K562 (cell line): ENCODE results near the gene VWA3B. TPM values are rescaled to one million over a fixed set of nuclear protein-coding genes. Genes with fewer than 3 reads are reported as not detected.

Experiments
- ATAC-seq: fragments of 200-7000 bp; cut with Tn5 transposase; 3 replicates; pipeline ENCODE4 v1.9.1; 2020; ENCODE audit warnings: moderate library complexity
- BruUV-seq: library from RNA; stranded (reverse); fragments of 400-500 nt; replicated peaks from 2 replicates; lab custom pipeline; 2021; lab: Mats Ljungman, UMichigan
- CTCF ChIA-PET: fragments of 300-600 bp; formaldehyde crosslinking; extraction: SDS; loops from one replicate; lab custom pipeline; 2021; ENCODE audit warnings: low intra/inter-chr PET ratio; lab: Yijun Ruan, JAX
- POLR2A ChIA-PET: fragments of 300-600, 350-650 bp; sonication (Branson Sonifier 250); formaldehyde crosslinking; extraction: SDS; loops from one replicate; lab custom pipeline; 2021; ENCODE audit warnings: antibody characterized with exemption, inconsistent platforms; lab: Yijun Ruan, JAX
- DNase-seq, 4 experiments: peaks; one replicate each; pipeline versions ENCODE4 v3.0.0 to v3.0.0-alpha.2; 2011 to 2018; ENCODE audit warnings: low spot score in 3 of 4, mixed read lengths in 3 of 4; ENCODE audit errors: extremely low read depth in 1 of 4
- FAIRE-seq: peaks from 2 replicates; lab custom pipeline; 2011; peaks lifted over from hg19 to GRCh38; lab: Jason Lieb, UNC
- H2AFZ ChIP-seq: 2 replicates; pipeline ENCODE4 v1.6.0; 2011; ENCODE audit warnings: low read depth, low read length, control low read depth, inconsistent platforms
- H3K27ac ChIP-seq: fragments of 200-600 bp; 3 replicates; pipeline ENCODE4 v1.8.0; 2011; ENCODE audit warnings: low read depth, mild to moderate bottlenecking, control low read depth, inconsistent platforms, low read length, moderate library complexity, mixed read lengths; ENCODE audit errors: extremely low read depth
- H3K27me3 ChIP-seq, 2 experiments: fragments of 300-600 bp in 1 of 2; 2 replicates in 1 of 2; 3 replicates in 1 of 2; pipeline versions ENCODE4 v1.6.0 to v1.8.0; 2011; ENCODE audit warnings: inconsistent platforms in 2 of 2, low read length in 2 of 2, mild to moderate bottlenecking in 1 of 2, mixed read lengths in 1 of 2, moderate library complexity in 1 of 2; ENCODE audit not compliant: control insufficient read depth in 2 of 2, insufficient read depth in 2 of 2
- H3K36me3 ChIP-seq: fragments of 300-600 bp; 3 replicates; pipeline ENCODE4 v1.8.0; 2011; ENCODE audit warnings: mild to moderate bottlenecking, low read length, inconsistent platforms; ENCODE audit not compliant: control insufficient read depth, insufficient read depth
- H3K4me1 ChIP-seq, 2 experiments: fragments of 200-600 bp in 1 of 2; replicated peaks in 1 of 2; 2 replicates in 1 of 2; 3 replicates in 1 of 2; pipeline versions ENCODE4 v1.5.1 to v1.8.0; 2011; ENCODE audit warnings: inconsistent platforms in 2 of 2, low read length in 2 of 2, mild to moderate bottlenecking in 1 of 2, mixed read lengths in 1 of 2, moderate library complexity in 1 of 2; ENCODE audit not compliant: control insufficient read depth in 2 of 2, insufficient read depth in 2 of 2
- H3K4me2 ChIP-seq: 2 replicates; pipeline ENCODE4 v1.6.1; 2011; ENCODE audit warnings: low read length, control low read depth, inconsistent platforms, mixed read lengths; ENCODE audit not compliant: insufficient read depth
- H3K4me3 ChIP-seq: fragments of 200-600 bp; sonication (generic), shearing (Covaris generic); 2 replicates; pipeline ENCODE4 v1.5.1; 2016; ENCODE audit warnings: control low read depth, inconsistent platforms
- H3K79me2 ChIP-seq: fragments of 200-600 bp; 3 replicates; pipeline ENCODE4 v1.8.0; 2011; ENCODE audit warnings: low read length, inconsistent platforms; ENCODE audit not compliant: control insufficient read depth, insufficient read depth
- H3K9ac ChIP-seq, 2 experiments: 2 replicates each; pipeline versions ENCODE4 v1.6.0 to v1.6.1; 2011; ENCODE audit warnings: low read depth in 2 of 2, low read length in 2 of 2, control low read depth in 1 of 2, inconsistent platforms in 1 of 2, mild to moderate bottlenecking in 1 of 2, mixed read lengths in 1 of 2; ENCODE audit not compliant: insufficient read depth in 1 of 2
- H3K9me1 ChIP-seq: one replicate; pipeline ENCODE4 v1.6.0; 2011; ENCODE audit warnings: inconsistent platforms, mild to moderate bottlenecking, low read length, moderate library complexity; ENCODE audit not compliant: control insufficient read depth, insufficient read depth
- H3K9me3 ChIP-seq: replicated peaks from 2 replicates; pipeline ENCODE4 v1.5.1; 2011; ENCODE audit warnings: low read depth, low read length, inconsistent platforms; ENCODE audit not compliant: control insufficient read depth, insufficient read depth
- H4K20me1 ChIP-seq: replicated peaks from 2 replicates; pipeline ENCODE4 v1.6.1; 2011; ENCODE audit warnings: low read length, inconsistent platforms, mixed read lengths; ENCODE audit not compliant: control insufficient read depth, insufficient read depth
- CHD1 ChIP-seq: fragments of 200-600 bp; sonication (generic); IDR thresholded peaks from one replicate; pipeline ENCODE4 v1.6.1; 2012; ENCODE audit warnings: mild to moderate bottlenecking, moderate library complexity, low read length, inconsistent platforms
- E2F6 ChIP-seq, 2 experiments: IDR thresholded peaks; 2 replicates each; pipeline ENCODE4 v1.6.1; 2011; ENCODE audit warnings: borderline replicate concordance in 1 of 2, control low read depth in 1 of 2, low read depth in 1 of 2, low read length in 1 of 2, mild to moderate bottlenecking in 1 of 2, mixed read lengths in 1 of 2, moderate library complexity in 1 of 2; ENCODE audit not compliant: insufficient read depth in 1 of 2, insufficient read length in 1 of 2, poor library complexity in 1 of 2, severe bottlenecking in 1 of 2; ENCODE audit errors: extremely low read depth in 1 of 2
- PTBP1 ChIP-seq: fragments of 200-400 bp; formaldehyde crosslinking; IDR thresholded peaks from 2 replicates; pipeline ENCODE4 v1.6.1; 2017; ENCODE audit warnings: low read depth, low read length
- ZNF436 ChIP-seq: fragments of 250-450, 450-650 bp; sonication (Bioruptor Pico); formaldehyde crosslinking; IDR thresholded peaks from 2 replicates; pipeline ENCODE4 v1.7.0; 2020; ENCODE audit warnings: mild to moderate bottlenecking
- WGBS: fragments of 100-300 bp; shearing (Covaris generic); methylation state at CpG from one replicate; pipeline ENCODE4 v1.1.6; 2016; ENCODE audit warnings: low coverage, mixed read lengths; ENCODE audit not compliant: insufficient coverage; ENCODE audit errors: missing lambda C conversion rate; 5-methylcytosine and 5-hydroxymethylcytosine counted together
- in situ Hi-C: fragments of 300-500 bp; cut with MboI; formaldehyde crosslinking; loops from 4 replicates; pipeline ENCODE4 v1.15.0; 2018; ENCODE audit warnings: inconsistent platforms, mixed read lengths
- intact Hi-C: fragments of 100-400 bp; cut with micrococcal nuclease; formaldehyde crosslinking; loops from 2 replicates; pipeline ENCODE4 v1.14.2; 2022
- polyA plus RNA-seq, 8 experiments: library from polyadenylated mRNA; depleted of rRNA in 4 of 8; stranded (reverse) in 5 of 8; unstranded in 3 of 8; fragments of >200 nt; fragmentation: Nextera tagmentation in 2 of 8; fragmentation: Illumina TruSeq in 1 of 8; extraction: Ambion mirVana in 2 of 8; extraction: Trizol in 1 of 8; gene quantifications; 2 replicates each; pipeline versions ENCODE4 v1.2.1 to v1.2.3, GENCODE V29; 2011 to 2014; ENCODE audit warnings: inconsistent platforms in 1 of 8, missing spikeins in 1 of 8
- total RNA-seq, 7 experiments: library from RNA; depleted of rRNA in 6 of 7; stranded (reverse); fragments of >200 nt in 6 of 7; fragmentation: Illumina TruSeq in 2 of 7; extraction: Trizol in 2 of 7; gene quantifications; 2 replicates each; pipeline versions ENCODE4 v1.2.1 to v1.2.3, GENCODE V29; 2011 to 2021; ENCODE audit warnings: low replicate concordance in 1 of 7

VWA3B gene
- total and polyA plus RNA-seq, 9 of the 15 experiments (the other 6 are each of a cell fraction or from before 2014, with no cell fraction given): not detected

GRCh38 chr2:98308068-98308467 lies 221.1 kb downstream of the VWA3B start:
- Histone ChIP-seq H3K9me3 (no peaks in the 10 kb centered on the region), H3K4me2 (no peak overlapping the region), H3K4me3 (no peak overlapping the region), H3K27ac (no peak overlapping the region), H3K79me2 (no peaks in the 10 kb centered on the region), H4K20me1 (no peaks in the 10 kb centered on the region), H3K9me1 (no peaks in the 10 kb centered on the region), H3K27me3 (peaks cover 11 to 53% of the 10 kb centered on the region in 2 experiments; a peak in 4 of 5 replicates), H2AFZ (no peak overlapping the region), H3K4me1 (peaks cover 0 to 5% of the 10 kb centered on the region in 2 experiments; a peak in 1 of 5 replicates), H3K9ac (no peak overlapping the region), H3K36me3 (no peaks in the 10 kb centered on the region)
- no peak for ATAC-seq
- 0% methylated on average over 8 of the region's 8 CpGs for WGBS
- no TSS peak for BruUV-seq
- ChIA-PET CTCF (no interaction called here), POLR2A (interaction anchor here (0.7 kb wide), 1 partner anchor 41 kb away, joined by 3 read pairs; no protein-coding TSS in a partner anchor)
- FAIRE-seq: no peak
- in situ Hi-C loops: no loop called here
- TF ChIP-seq E2F6 (IDR thresholded peaks at IDR 0.05; ENCODE audit: borderline replicate concordance in 1 of 2, extremely low read depth in 1 of 2, insufficient read depth in 1 of 2, insufficient read length in 1 of 2, low read depth in 1 of 2, low read length in 1 of 2, poor library complexity in 1 of 2, severe bottlenecking in 1 of 2) (peak in 1 of 2 experiments; percentile 14), ZNF436 (CRISPR knock-in tag) (no peak), PTBP1 (no peak), CHD1 (no peak)
- no peak for DNase-seq
- intact Hi-C loops: no loop called here
